ENCODE results near the gene CHD3.

The CHD3 gene

DNA sequence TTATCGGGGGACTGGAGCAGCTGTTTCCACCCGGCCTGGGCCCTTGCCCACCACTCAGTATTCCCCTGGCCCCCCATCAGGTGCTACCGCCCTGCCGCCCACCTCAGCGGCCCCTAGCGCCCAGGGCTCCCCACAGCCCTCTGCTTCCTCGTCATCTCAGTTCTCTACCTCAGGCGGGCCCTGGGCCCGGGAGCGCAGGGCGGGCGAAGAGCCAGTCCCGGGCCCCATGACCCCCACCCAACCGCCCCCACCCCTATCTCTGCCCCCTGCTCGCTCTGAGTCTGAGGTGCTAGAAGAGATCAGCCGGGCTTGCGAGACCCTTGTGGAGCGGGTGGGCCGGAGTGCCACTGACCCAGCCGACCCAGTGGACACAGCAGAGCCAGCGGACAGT is 39.9 kb upstream of the CHD3 start:
- no peak for TF ChIP-seq CEBPB (IDR thresholded peaks at IDR 0.05)
- TF ChIP-seq, protein P1, sequence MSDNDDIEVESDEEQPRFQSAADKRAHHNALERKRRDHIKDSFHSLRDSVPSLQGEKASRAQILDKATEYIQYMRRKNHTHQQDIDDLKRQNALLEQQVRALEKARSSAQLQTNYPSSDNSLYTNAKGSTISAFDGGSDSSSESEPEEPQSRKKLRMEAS (IDR thresholded peaks at IDR 0.05), result no peak
- TF ChIP-seq EP300 (IDR thresholded peaks at IDR 0.05; ENCODE audit: borderline replicate concordance), result no peak
- no peak for TF ChIP-seq TEAD4 (IDR thresholded peaks at IDR 0.05)
- TF ChIP-seq, protein P2, sequence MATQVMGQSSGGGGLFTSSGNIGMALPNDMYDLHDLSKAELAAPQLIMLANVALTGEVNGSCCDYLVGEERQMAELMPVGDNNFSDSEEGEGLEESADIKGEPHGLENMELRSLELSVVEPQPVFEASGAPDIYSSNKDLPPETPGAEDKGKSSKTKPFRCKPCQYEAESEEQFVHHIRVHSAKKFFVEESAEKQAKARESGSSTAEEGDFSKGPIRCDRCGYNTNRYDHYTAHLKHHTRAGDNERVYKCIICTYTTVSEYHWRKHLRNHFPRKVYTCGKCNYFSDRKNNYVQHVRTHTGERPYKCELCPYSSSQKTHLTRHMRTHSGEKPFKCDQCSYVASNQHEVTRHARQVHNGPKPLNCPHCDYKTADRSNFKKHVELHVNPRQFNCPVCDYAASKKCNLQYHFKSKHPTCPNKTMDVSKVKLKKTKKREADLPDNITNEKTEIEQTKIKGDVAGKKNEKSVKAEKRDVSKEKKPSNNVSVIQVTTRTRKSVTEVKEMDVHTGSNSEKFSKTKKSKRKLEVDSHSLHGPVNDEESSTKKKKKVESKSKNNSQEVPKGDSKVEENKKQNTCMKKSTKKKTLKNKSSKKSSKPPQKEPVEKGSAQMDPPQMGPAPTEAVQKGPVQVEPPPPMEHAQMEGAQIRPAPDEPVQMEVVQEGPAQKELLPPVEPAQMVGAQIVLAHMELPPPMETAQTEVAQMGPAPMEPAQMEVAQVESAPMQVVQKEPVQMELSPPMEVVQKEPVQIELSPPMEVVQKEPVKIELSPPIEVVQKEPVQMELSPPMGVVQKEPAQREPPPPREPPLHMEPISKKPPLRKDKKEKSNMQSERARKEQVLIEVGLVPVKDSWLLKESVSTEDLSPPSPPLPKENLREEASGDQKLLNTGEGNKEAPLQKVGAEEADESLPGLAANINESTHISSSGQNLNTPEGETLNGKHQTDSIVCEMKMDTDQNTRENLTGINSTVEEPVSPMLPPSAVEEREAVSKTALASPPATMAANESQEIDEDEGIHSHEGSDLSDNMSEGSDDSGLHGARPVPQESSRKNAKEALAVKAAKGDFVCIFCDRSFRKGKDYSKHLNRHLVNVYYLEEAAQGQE (IDR thresholded peaks at IDR 0.05; ENCODE audit: low read depth), result no peak
- no peak for TF ChIP-seq FOXM1 (IDR thresholded peaks at IDR 0.05; ENCODE audit: borderline replicate concordance, low read depth)
- TF ChIP-seq NFIC (IDR thresholded peaks at IDR 0.05), result no peak
- no peak for TF ChIP-seq ZBTB7A (IDR thresholded peaks at IDR 0.05; ENCODE audit: low read depth)
- no peak for TF ChIP-seq RAD21 (IDR thresholded peaks at IDR 0.05; ENCODE audit: low read depth)

DNA sequence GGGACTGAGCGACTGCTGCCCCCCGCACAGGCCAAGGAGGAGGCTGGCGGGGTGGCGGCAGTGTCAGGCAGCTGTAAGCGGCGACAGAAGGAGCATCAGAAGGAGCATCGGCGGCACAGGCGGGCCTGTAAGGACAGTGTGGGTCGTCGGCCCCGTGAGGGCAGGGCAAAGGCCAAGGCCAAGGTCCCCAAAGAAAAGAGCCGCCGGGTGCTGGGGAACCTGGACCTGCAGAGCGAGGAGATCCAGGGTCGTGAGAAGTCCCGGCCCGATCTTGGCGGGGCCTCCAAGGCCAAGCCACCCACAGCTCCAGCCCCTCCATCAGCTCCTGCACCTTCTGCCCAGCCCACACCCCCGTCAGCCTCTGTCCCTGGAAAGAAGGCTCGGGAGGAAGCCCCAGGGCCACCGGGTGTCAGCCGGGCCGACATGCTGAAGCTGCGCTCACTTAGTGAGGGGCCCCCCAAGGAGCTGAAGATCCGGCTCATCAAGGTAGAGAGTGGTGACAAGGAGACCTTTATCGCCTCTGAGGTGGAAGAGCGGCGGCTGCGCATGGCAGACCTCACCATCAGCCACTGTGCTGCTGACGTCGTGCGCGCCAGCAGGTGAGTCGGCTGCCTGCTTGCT is 39.3 kb upstream of the CHD3 start:
- TF ChIP-seq TEAD4 (IDR thresholded peaks at IDR 0.05) (no peak), NFIC (IDR thresholded peaks at IDR 0.05) (no peak), ZBTB7A (IDR thresholded peaks at IDR 0.05; ENCODE audit: low read depth) (no peak), EP300 (IDR thresholded peaks at IDR 0.05; ENCODE audit: borderline replicate concordance) (no peak), TCF12 (IDR thresholded peaks at IDR 0.05; ENCODE audit: low read depth) (no peak), YY1 (IDR thresholded peaks at IDR 0.05; ENCODE audit: low read depth) (no peak), CEBPB (IDR thresholded peaks at IDR 0.05) (no peak), CREB1 (IDR thresholded peaks at IDR 0.05; ENCODE audit: low read depth) (no peak), EGR1 (IDR thresholded peaks at IDR 0.05) (no peak), FOXM1 (IDR thresholded peaks at IDR 0.05; ENCODE audit: borderline replicate concordance, low read depth) (no peak), TAF1 (IDR thresholded peaks at IDR 0.05; ENCODE audit: low read depth) (no peak), RAD21 (IDR thresholded peaks at IDR 0.05; ENCODE audit: low read depth) (no peak)
- TF ChIP-seq, protein P1 (IDR thresholded peaks at IDR 0.05), result no peak
- TF ChIP-seq, protein P2 (IDR thresholded peaks at IDR 0.05; ENCODE audit: low read depth), result no peak
- TF ChIP-seq, protein P3, sequence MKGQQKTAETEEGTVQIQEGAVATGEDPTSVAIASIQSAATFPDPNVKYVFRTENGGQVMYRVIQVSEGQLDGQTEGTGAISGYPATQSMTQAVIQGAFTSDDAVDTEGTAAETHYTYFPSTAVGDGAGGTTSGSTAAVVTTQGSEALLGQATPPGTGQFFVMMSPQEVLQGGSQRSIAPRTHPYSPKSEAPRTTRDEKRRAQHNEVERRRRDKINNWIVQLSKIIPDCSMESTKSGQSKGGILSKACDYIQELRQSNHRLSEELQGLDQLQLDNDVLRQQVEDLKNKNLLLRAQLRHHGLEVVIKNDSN (IDR thresholded peaks at IDR 0.05), result no peak

DNA sequence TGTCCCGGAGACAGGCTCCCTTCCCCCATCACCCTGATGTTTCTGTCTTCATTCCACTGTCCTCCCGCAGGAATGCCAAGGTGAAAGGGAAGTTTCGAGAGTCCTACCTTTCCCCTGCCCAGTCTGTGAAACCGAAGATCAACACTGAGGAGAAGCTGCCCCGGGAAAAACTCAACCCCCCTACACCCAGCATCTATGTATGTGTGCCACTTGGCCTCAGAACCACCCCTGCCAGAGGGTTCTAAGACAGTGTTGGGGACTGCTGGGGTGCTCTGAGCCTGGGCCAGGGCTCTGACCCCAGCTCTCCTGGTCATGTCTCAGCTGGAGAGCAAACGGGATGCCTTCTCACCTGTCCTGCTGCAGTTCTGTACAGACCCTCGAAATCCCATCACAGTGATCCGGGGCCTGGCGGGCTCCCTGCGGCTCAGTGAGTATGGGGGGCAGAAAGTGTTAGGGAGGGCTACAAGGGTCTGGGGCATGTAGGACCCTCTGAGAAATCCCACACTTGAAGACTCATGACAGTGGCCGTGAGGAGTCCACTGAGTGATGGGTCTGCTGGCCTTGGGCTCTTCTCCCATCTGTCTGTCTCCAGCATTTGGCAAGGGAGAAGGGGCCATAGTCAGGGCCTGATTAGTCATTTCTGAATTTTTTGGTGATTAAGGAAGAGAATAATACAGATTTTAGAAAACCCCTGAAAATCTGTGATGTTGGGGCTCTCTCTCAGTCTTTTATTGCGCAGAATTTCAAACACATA is 38.7 kb upstream of the CHD3 start:
- TF ChIP-seq NFIC (IDR thresholded peaks at IDR 0.05) (no peak), YY1 (IDR thresholded peaks at IDR 0.05; ENCODE audit: low read depth) (no peak), RAD21 (IDR thresholded peaks at IDR 0.05; ENCODE audit: low read depth) (no peak), EGR1 (IDR thresholded peaks at IDR 0.05) (no peak), FOXM1 (IDR thresholded peaks at IDR 0.05; ENCODE audit: borderline replicate concordance, low read depth) (no peak), TAF1 (IDR thresholded peaks at IDR 0.05; ENCODE audit: low read depth) (no peak), ZBTB7A (IDR thresholded peaks at IDR 0.05; ENCODE audit: low read depth) (no peak), TCF12 (IDR thresholded peaks at IDR 0.05; ENCODE audit: low read depth) (no peak), CEBPB (IDR thresholded peaks at IDR 0.05) (no peak), CREB1 (IDR thresholded peaks at IDR 0.05; ENCODE audit: low read depth) (no peak), EP300 (IDR thresholded peaks at IDR 0.05; ENCODE audit: borderline replicate concordance) (no peak), TEAD4 (IDR thresholded peaks at IDR 0.05) (no peak)
- TF ChIP-seq, protein P2 (IDR thresholded peaks at IDR 0.05; ENCODE audit: low read depth), result no peak
- TF ChIP-seq, protein P1 (IDR thresholded peaks at IDR 0.05), result no peak
- TF ChIP-seq, protein P3 (IDR thresholded peaks at IDR 0.05), result no peak
